ENCODE data around the gene MAP4K3.

Gene MAP4K3

GRCh38 chr2:39243469-39244123 lies 193.5 kb downstream of the MAP4K3 start, which contains the start of gene CDKL4:
Gene CDKL4 (minus strand): TSS chr2:39243970.
- Histone ChIP-seq H3K36me3 (ENCODE audit: control insufficient read depth, insufficient read depth, low read length) (peaks cover 6% of the 10 kb centered on the region), H3K27ac (ENCODE audit: low read depth, low read length, severe bottlenecking) (no peak within 1 kb of the TSS), H3K4me1 (ENCODE audit: control insufficient read depth, insufficient read depth, low read length, poor library complexity, severe bottlenecking) (no peaks in the 10 kb centered on the region), H3K4me3 (ENCODE audit: extremely low read depth, insufficient read depth, low read length, poor library complexity, severe bottlenecking) (no peak within 1 kb of the TSS), H3K9me3 (ENCODE audit: control insufficient read depth, low read length) (no peaks in the 10 kb centered on the region)
- WGBS, 2 experiments (ENCODE audit: insufficient coverage in 2 of 2), result 92 to 95% methylated on average over 44 to 58 of the region's 58 CpGs

- WGBS, 2 experiments (ENCODE audit: insufficient coverage in 2 of 2), result 55 to 56% methylated on average over 2 of the region's 4 CpGs
- H3K9me3 ChIP-seq (ENCODE audit: control insufficient read depth, low read length), result no peaks in the 10 kb centered on the region
- no peak overlapping the region for H3K27ac ChIP-seq (ENCODE audit: low read depth, low read length, severe bottlenecking)
- no peaks in the 10 kb centered on the region for H3K36me3 ChIP-seq (ENCODE audit: control insufficient read depth, insufficient read depth, low read length)
- no peaks in the 10 kb centered on the region for H3K4me1 ChIP-seq (ENCODE audit: control insufficient read depth, insufficient read depth, low read length, poor library complexity, severe bottlenecking)
- no peak overlapping the region for H3K4me3 ChIP-seq (ENCODE audit: extremely low read depth, insufficient read depth, low read length, poor library complexity, severe bottlenecking)
Observed at GRCh38 chr2:39241588-39241987, 195.5 kb downstream of the MAP4K3 start.

DNA sequence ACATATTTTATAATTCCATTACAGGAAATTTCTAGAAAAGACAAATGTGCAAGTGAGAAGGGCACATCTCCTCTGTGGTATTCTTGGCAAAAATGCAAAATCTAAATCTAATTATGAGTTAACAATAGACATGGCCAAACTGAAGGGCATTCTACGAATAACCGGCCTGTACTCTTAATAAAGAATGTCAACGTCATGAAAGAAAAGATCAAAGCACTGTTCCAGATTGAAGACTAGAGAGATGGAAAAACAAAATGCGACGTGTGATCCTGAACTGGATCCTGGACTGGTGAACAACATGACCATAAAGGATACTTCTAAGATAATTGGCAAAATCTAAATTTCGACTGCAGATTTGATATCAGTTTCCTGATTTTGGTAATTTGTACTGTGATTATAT lies 196.3 kb downstream of the MAP4K3 start:
- no peak overlapping the region for H3K27ac ChIP-seq (ENCODE audit: low read depth, low read length, severe bottlenecking)
- 94% methylated on average over 6 of the region's 6 CpGs for WGBS, 2 experiments (ENCODE audit: insufficient coverage in 2 of 2)
- H3K9me3 ChIP-seq (ENCODE audit: control insufficient read depth, low read length), result no peaks in the 10 kb centered on the region
- H3K4me1 ChIP-seq (ENCODE audit: control insufficient read depth, insufficient read depth, low read length, poor library complexity, severe bottlenecking), result no peaks in the 10 kb centered on the region
- no peaks in the 10 kb centered on the region for H3K36me3 ChIP-seq (ENCODE audit: control insufficient read depth, insufficient read depth, low read length)
- no peak overlapping the region for H3K4me3 ChIP-seq (ENCODE audit: extremely low read depth, insufficient read depth, low read length, poor library complexity, severe bottlenecking)

DNA sequence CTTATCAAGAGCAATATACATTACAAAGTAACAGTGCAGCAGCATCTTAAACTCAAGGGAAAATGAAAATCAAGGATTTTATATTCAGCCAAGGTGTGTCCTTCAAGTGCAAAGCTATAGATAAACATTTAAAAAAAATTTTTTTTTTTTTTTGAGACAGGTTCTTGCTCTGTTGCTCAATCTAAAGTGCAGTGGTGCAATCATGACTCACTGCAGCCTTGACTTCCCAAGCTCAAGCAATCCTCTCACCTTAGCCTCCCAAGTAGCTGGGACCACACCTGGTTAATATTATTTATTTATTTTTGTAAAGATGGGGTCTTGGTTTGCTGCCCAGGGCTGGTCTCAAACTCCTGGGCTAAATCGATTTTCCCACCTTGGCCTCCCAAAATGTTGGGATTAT lies 202.3 kb downstream of the MAP4K3 start:
- Histone ChIP-seq H3K27ac (ENCODE audit: low read depth, low read length, severe bottlenecking) (no peak overlapping the region), H3K9me3 (ENCODE audit: control insufficient read depth, low read length) (no peaks in the 10 kb centered on the region), H3K4me1 (ENCODE audit: control insufficient read depth, insufficient read depth, low read length, poor library complexity, severe bottlenecking) (no peaks in the 10 kb centered on the region), H3K36me3 (ENCODE audit: control insufficient read depth, insufficient read depth, low read length) (no peaks in the 10 kb centered on the region), H3K4me3 (ENCODE audit: extremely low read depth, insufficient read depth, low read length, poor library complexity, severe bottlenecking) (no peak overlapping the region)
- no CpG with 5 or more reads among the region's 1 CpG for WGBS, 2 experiments (ENCODE audit: insufficient coverage in 2 of 2)

- Histone ChIP-seq H3K27ac (ENCODE audit: low read depth, low read length, severe bottlenecking) (no peak overlapping the region), H3K4me1 (ENCODE audit: control insufficient read depth, insufficient read depth, low read length, poor library complexity, severe bottlenecking) (no peaks in the 10 kb centered on the region), H3K9me3 (ENCODE audit: control insufficient read depth, low read length) (no peaks in the 10 kb centered on the region), H3K4me3 (ENCODE audit: extremely low read depth, insufficient read depth, low read length, poor library complexity, severe bottlenecking) (no peak overlapping the region), H3K36me3 (ENCODE audit: control insufficient read depth, insufficient read depth, low read length) (no peaks in the 10 kb centered on the region)
Observed at GRCh38 chr2:39232141-39232540, 204.9 kb downstream of the MAP4K3 start.

DNA sequence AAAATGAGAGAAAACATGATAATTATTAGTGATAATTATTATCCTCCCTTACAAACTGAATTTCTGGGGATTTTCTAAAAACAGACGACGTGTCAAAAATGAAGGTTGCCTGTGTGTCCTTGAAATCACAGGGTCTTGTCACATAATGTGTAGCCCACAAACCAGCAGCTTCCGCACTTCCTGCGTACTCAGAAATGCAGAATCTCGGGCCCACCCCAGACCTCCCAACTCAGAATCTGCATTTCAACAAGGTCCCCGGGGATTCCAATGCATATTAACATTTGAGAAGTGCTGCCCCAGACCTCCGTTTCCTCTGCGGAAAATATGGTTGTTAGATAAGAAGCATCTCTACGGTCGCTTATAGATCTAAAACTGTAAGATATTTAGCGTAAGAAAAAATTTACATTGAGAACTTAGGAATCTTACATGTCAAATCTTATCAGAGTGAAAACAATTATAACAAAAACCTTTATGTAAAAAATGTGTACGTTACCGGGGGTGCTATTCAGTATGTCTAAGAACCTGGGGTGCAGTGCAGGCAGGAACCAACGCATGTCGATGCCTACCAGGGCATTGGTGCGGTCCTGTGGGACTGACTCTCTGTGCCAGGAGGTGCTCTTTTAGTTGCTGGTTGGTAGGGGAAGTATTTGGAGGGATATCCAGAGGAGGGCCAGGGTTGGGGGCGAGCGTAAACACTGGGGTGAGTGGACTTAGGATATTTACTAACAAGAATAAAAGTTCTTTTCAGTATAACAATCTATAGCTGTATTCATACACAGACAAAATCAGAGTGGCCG lies 208.5 kb downstream of the MAP4K3 start:
- no peaks in the 10 kb centered on the region for H3K9me3 ChIP-seq (ENCODE audit: control insufficient read depth, low read length)
- no peaks in the 10 kb centered on the region for H3K4me1 ChIP-seq (ENCODE audit: control insufficient read depth, insufficient read depth, low read length, poor library complexity, severe bottlenecking)
- H3K4me3 ChIP-seq (ENCODE audit: extremely low read depth, insufficient read depth, low read length, poor library complexity, severe bottlenecking), result no peak overlapping the region
- WGBS, 2 experiments (ENCODE audit: insufficient coverage in 2 of 2), result 18 to 22% methylated on average over 8 to 9 of the region's 19 CpGs
- no peaks in the 10 kb centered on the region for H3K36me3 ChIP-seq (ENCODE audit: control insufficient read depth, insufficient read depth, low read length)
- no peak overlapping the region for H3K27ac ChIP-seq (ENCODE audit: low read depth, low read length, severe bottlenecking)

- no peak overlapping the region for H3K27ac ChIP-seq (ENCODE audit: low read depth, low read length, severe bottlenecking)
- no peaks in the 10 kb centered on the region for H3K36me3 ChIP-seq (ENCODE audit: control insufficient read depth, insufficient read depth, low read length)
- no peaks in the 10 kb centered on the region for H3K9me3 ChIP-seq (ENCODE audit: control insufficient read depth, low read length)
- WGBS, 2 experiments (ENCODE audit: insufficient coverage in 2 of 2), result 43 to 50% methylated on average over 4 to 5 of the region's 9 CpGs
- H3K4me1 ChIP-seq (ENCODE audit: control insufficient read depth, insufficient read depth, low read length, poor library complexity, severe bottlenecking), result no peaks in the 10 kb centered on the region
- no peak overlapping the region for H3K4me3 ChIP-seq (ENCODE audit: extremely low read depth, insufficient read depth, low read length, poor library complexity, severe bottlenecking)
Observed at GRCh38 chr2:39227628-39228412, 209.3 kb downstream of the MAP4K3 start.

- Histone ChIP-seq H3K36me3 (ENCODE audit: control insufficient read depth, insufficient read depth, low read length) (no peaks in the 10 kb centered on the region), H3K4me3 (ENCODE audit: extremely low read depth, insufficient read depth, low read length, poor library complexity, severe bottlenecking) (no peak overlapping the region), H3K27ac (ENCODE audit: low read depth, low read length, severe bottlenecking) (no peak overlapping the region), H3K4me1 (ENCODE audit: control insufficient read depth, insufficient read depth, low read length, poor library complexity, severe bottlenecking) (no peaks in the 10 kb centered on the region), H3K9me3 (ENCODE audit: control insufficient read depth, low read length) (no peaks in the 10 kb centered on the region)
- WGBS, 2 experiments (ENCODE audit: insufficient coverage in 2 of 2), result no CpG with 5 or more reads among the region's 1 CpG
Observed at GRCh38 chr2:39225567-39225966, 211.5 kb downstream of the MAP4K3 start.

DNA sequence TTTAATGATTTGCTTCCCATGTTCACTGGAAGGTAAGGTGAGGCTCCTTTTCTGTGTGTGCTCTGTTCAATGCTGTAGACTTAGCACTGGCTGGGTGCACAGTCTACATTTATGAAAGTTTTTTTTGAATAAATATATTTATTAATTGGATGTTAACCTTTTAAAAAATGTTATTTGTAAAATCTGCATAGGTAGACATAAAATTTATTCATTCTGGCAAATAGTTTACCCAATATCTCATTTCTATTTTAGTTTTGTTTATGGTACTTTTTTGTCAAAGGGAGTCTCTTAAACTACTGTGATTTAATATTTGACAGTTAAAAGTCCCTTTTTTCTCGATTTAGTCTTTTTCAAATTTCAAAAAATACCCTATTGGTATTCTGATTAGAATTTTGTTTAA lies 213.2 kb downstream of the MAP4K3 start:
- Histone ChIP-seq H3K36me3 (ENCODE audit: control insufficient read depth, insufficient read depth, low read length) (no peaks in the 10 kb centered on the region), H3K4me3 (ENCODE audit: extremely low read depth, insufficient read depth, low read length, poor library complexity, severe bottlenecking) (no peak overlapping the region), H3K4me1 (ENCODE audit: control insufficient read depth, insufficient read depth, low read length, poor library complexity, severe bottlenecking) (no peaks in the 10 kb centered on the region), H3K27ac (ENCODE audit: low read depth, low read length, severe bottlenecking) (no peak overlapping the region), H3K9me3 (ENCODE audit: control insufficient read depth, low read length) (no peaks in the 10 kb centered on the region)
- WGBS, 2 experiments (ENCODE audit: insufficient coverage in 2 of 2), result no CpG with 5 or more reads among the region's 1 CpG

DNA sequence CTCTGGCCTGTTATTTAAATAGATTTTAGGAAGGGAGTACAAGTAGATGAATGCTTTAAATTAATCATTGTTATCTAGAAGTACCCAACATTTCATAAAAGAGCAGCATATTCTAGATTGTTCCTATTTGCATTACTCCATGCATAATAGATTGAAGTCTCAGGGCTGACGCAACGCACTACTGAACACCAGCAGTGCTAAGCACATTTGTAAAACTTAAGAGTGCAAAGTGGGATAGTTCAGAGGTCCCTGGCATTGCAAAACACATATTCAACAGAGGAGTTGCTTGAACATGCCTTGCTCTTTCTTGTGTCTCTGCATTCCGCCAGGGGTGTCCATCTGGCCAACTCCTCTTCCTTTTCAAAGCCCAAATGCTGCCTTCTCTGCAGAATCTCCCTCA lies 215.6 kb downstream of the MAP4K3 start:
- WGBS, 2 experiments (ENCODE audit: insufficient coverage in 2 of 2), result 98 to 100% methylated on average over 3 of the region's 3 CpGs
- H3K9me3 ChIP-seq (ENCODE audit: control insufficient read depth, low read length), result no peaks in the 10 kb centered on the region

More for the DNA sequence above, 215.6 kb downstream of the MAP4K3 start:
- H3K36me3 ChIP-seq (ENCODE audit: control insufficient read depth, insufficient read depth, low read length), result no peaks in the 10 kb centered on the region
- H3K4me1 ChIP-seq (ENCODE audit: control insufficient read depth, insufficient read depth, low read length, poor library complexity, severe bottlenecking), result no peaks in the 10 kb centered on the region
- H3K4me3 ChIP-seq (ENCODE audit: extremely low read depth, insufficient read depth, low read length, poor library complexity, severe bottlenecking), result no peak overlapping the region
- no peak overlapping the region for H3K27ac ChIP-seq (ENCODE audit: low read depth, low read length, severe bottlenecking)

All from mesodermal cell (in vitro differentiated cells).